ENCODE measurements around the gene TRPM3.

Gene TRPM3

DNA sequence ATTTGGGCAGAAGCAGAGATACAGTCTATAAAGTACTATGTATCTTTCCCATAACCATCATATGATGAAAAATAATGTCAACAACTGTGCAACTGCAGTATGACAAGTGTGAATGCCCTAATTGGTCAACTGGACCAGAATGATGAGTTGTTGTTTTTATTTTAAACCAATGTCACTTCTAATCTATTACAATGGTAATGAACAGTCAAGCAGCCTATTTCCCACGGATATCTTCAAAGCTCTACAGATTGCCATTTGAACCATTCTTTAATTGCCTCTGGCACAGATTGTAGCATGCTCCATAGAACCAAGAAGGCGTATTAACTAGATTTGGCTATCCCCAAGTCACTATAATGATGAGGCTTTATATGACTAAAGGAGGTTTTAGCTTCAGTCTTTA lies 233.6 kb downstream of the TRPM3 start:
- no peak for DNase-seq (ENCODE audit: low read depth)

DNA sequence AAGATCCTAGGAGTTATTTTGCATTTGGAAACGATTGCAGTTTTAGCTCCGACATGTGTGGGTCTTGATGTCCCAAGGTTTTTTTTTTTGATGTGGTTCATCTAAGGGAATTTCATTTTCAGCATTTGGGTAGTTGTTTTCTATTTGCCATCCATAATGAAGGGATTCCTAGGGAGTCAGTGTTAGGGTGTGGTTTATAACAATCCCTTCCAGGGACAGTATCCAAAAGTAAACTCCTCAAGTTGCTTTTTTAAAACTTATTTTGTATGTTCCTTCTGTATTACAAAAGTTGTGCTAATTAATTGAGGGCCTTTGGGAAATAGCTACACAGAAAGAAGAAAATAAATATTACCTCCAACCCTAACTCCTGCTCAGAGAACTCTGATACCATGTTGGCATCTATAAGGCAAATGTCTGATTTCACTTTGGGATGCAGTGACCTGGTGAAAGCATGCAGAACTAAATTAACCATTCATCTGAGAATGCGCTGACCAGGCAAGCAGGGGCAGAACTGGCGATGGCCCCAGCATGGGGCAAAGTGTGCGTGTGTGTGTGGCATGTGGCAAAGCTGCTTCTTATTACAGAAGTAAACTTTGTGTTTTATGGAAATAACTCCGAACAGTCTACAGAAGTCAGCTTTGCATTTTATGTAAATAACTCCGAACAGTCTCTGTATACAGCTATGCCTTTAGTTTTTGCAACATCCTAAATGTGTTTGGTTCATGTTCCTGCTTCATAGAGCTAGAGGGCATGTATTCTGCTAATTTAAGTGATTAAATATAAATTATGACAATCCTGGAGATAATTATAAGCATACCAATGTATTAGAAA lies 237.2 kb downstream of the TRPM3 start:
- no peak for DNase-seq (ENCODE audit: low read depth)

DNA sequence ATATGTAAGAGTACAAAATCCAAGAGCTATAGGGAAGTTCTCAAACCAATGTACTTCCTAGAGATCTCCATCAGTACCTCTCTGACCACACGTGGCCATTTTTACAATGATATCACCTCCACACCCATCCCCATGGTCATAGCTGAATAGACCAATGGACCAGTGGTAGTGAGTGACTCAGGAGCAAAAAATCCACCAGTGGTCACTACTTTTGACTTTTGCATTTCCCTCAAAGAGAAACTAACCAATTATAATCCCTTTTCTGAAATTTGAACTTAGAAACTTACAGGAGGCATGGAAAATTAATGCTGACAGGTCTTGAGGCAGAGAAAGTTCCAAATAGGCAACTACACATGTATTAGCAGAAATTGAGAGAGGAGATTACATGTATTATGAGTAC lies 238.4 kb downstream of the TRPM3 start:
- DNase-seq (ENCODE audit: low read depth) = no peak

GRCh38 chr9:70881333-70881732 lies 240.1 kb downstream of the TRPM3 start:
- no peak for DNase-seq (ENCODE audit: low read depth)

- DNase-seq (ENCODE audit: low read depth) = no peak
These were observed 240.9 kb downstream of the TRPM3 start for GRCh38 chr9:70880535-70880934.

GRCh38 chr9:70878576-70878975 lies 242.8 kb downstream of the TRPM3 start:
- DNase-seq (ENCODE audit: low read depth) = no peak

- DNase-seq (ENCODE audit: low read depth) = no peak
These were observed 247.0 kb downstream of the TRPM3 start for GRCh38 chr9:70874451-70874850.

GRCh38 chr9:70873506-70873905 lies 247.9 kb downstream of the TRPM3 start:
- DNase-seq (ENCODE audit: low read depth) = no peak

DNA sequence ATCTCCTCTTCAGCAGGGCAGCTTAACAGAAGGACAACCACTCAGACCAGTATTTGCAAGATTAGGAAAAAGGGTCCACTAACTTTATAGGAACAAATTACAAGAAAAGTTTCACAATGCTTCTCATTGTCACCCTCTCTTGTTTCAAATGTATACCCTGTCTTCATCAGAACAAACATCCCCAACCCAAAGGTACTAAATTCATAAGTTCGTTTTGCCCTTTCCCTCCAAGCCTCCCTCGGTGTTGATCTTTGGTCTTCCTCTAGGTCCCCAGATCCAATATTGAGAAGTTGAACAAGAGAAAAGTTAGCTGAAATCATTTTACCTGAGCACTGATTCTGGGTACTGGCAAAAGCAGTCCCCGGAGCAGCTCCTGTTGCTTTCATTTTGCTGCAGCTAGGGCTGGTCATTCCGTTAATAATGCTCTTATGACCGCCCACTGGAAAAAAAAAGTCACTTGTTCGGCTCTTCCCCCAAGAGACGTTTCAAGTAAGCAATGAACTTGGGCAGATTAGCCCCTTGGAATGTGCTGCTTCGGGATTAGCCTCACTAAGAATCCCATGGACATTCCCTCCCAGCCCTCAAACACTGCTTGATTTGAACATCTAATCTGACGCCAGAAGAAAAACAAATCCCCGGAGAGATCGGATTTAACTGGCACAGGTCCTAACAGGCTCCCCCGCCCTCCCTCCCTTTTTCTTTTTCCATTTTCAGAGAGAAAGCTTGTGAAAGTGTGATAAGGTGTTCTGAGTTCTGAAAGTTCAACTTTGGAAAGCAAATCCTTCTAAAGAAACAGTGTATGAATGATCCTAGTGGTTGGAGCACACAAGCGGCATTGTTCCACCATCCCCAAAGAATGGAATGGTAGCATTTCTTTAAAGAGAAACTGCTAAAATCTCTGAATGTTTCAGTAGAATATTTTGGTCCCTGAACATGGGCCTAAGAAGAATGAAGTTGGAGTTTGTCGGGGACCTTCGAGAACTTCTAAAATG lies 252.5 kb downstream of the TRPM3 start:
- no peak for DNase-seq (ENCODE audit: low read depth)

DNA sequence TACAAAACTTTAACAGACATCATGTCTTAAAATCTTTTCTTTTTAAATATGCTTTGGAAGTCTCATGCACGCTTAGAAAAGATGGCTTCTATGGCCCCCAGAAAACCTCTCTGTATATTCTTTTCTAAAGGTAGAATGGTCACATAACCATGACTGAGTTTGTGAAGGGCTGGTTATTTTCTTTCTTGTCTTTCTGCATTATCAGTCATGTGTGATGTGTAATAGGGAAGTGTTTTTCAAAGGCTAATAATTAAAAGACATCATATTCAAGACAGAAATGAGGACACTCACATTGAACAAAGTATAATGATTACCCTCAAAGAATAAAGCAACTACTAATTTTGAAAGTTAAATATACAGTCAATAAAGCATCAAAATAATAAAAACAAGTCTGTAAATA lies 253.4 kb downstream of the TRPM3 start:
- DNase-seq (ENCODE audit: low read depth) = no peak

DNA sequence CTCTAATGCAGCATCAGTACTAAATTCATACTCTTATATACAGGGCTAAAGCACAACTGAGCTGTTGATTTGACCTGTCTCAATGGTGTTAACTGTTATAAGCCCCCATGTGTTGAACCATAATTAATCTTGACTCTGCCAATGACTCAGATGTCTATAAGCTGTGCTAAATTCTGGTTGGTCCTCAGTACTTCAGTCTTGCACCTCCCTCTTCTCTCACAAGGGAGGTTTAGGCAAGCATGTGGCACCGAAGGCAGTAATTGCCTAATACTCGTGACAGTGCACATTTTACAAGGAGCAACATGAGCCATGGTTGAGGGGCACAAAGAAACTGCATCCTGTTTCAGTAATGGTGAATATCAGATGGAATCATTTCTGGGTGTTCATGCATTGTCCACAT lies 255.9 kb downstream of the TRPM3 start:
- DNase-seq (ENCODE audit: low read depth) = no peak

GRCh38 chr9:70861797-70862196 lies 259.6 kb downstream of the TRPM3 start:
- DNase-seq (ENCODE audit: low read depth) = no peak

DNA sequence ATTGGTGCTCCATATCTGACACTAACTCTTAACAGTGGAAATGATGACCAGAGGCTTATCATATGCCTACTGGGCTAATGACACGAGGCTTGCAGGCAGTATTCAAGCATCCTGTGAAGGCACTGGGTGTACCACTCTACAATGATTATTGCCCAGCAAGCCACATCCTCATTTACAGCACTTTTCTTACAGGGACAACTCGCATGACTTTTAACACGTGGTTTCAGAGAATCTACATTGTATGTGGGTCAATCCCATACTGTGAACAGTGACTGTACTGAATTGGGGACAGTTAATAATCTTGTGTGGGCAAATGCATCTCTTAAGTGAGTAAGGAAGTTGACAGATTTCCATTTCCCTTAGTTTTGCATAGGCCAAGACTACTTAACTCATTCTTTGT lies 260.0 kb downstream of the TRPM3 start:
- no peak for DNase-seq (ENCODE audit: low read depth)

DNA sequence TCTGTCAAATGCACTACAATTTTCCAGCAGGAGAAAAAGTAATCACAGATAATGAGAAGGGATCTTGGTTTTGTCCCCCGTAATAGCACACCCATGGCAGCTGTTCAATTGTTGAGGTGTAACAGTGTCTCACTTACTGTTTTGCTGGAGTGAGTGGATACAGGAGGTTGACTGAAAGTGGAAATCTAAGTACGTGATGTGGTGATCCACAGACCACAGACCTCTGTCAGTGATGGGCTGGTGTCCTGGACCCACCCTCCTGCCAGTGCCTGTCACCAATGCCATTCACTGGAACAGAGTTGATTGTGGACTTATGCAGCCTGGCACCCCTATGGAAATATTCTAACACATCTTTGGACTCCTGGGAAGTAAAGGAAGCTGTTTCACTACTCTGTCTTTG lies 261.7 kb downstream of the TRPM3 start:
- no peak for DNase-seq (ENCODE audit: low read depth)

DNA sequence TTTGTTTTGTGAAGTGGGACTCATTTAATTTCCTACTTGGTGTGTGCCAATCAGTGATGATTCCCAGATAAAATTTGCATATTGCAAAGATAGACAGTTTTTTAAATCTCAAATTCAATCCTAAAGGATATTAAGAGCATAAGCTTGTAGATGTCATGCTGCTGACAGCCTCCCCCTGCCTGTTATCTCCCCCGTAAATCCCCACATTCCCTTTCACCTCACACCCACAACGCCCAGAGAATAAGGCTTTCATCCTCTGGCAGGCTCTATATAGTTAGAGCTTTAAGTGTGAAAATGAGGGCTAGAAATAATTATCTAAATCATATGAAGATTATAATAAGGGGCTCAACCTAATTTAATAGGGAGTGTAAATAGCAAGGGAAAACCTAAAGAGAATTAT lies 265.0 kb downstream of the TRPM3 start:
- DNase-seq (ENCODE audit: low read depth) = no peak

- no peak for DNase-seq (ENCODE audit: low read depth)
These were observed 268.6 kb downstream of the TRPM3 start for GRCh38 chr9:70852711-70853240.

GRCh38 chr9:70840266-70840665 lies 281.2 kb downstream of the TRPM3 start:
- no peak for DNase-seq (ENCODE audit: low read depth)

DNA sequence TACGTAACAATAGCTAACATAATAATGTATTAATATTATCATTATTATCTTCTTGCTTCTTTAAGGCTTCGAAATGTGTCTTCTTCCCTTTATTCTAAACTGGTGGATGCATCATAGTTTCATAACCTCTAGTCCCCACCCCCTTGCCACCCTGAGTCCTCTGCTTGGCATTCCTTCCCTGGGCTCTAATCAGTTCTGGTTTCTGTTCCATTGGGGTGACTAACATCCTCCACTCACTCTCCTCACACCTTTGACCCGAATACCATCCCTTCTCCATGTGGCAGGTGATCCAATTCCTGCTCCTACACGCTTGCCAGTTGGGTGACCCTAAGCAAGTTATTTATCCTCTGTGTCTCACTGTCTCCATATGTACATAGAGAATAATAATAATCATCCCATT lies 286.1 kb downstream of the TRPM3 start:
- no peak for DNase-seq (ENCODE audit: low read depth)

DNA sequence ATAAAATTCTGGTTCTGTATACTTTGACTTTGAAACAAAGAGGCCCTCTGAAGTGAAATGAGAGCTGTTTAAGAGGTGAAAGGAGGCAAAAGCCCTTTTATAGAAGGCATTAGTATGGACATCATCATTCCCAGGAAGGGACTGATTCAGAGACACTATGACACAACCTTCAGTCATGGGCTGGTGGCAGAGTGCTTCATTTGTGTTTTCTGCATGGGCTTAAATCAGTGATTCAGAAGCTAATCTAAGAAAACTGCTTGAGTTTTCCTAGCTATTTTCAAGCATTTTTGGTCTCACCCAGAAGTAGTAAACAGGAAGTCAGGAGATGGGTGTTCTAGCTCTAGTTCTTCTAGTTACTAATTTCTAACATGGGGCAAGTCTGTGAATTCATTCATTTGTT lies 288.9 kb downstream of the TRPM3 start:
- no peak for DNase-seq (ENCODE audit: low read depth)

- no peak for DNase-seq (ENCODE audit: low read depth)
These were observed 290.8 kb downstream of the TRPM3 start for GRCh38 chr9:70830618-70831017.

- no peak for DNase-seq (ENCODE audit: low read depth)
These were observed 291.7 kb downstream of the TRPM3 start for GRCh38 chr9:70829591-70830265.

DNA sequence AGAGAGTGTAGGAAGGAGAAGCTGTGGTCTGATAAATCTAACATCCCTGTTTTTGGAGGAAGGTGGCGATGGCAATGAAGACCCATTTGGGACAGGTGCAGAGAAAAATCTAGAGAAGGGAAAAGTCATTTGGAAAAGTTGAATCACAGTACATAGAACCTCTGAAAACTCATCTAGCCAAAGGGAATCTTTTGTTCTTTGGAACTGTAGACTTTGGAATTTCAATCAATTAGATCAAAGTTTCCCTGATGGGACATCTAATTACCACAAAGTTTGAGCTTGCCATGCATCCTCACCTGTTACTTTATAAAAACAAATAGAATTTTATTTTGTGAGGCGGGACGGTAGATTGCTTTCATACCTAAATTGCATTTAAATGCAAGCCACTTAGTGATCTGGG lies 294.9 kb downstream of the TRPM3 start:
- no peak for DNase-seq (ENCODE audit: low read depth)
